Measurements from ENCODE around the gene EMSY. TPM values are rescaled to one million over a fixed set of nuclear protein-coding genes. Genes with fewer than 3 reads are reported as not detected.

EMSY gene
- total and polyA plus RNA-seq, 2 of the 8 experiments (the other 6 are each of a cell fraction or from before 2014, with no cell fraction given), result 29.6 to 34.6 TPM

DNA sequence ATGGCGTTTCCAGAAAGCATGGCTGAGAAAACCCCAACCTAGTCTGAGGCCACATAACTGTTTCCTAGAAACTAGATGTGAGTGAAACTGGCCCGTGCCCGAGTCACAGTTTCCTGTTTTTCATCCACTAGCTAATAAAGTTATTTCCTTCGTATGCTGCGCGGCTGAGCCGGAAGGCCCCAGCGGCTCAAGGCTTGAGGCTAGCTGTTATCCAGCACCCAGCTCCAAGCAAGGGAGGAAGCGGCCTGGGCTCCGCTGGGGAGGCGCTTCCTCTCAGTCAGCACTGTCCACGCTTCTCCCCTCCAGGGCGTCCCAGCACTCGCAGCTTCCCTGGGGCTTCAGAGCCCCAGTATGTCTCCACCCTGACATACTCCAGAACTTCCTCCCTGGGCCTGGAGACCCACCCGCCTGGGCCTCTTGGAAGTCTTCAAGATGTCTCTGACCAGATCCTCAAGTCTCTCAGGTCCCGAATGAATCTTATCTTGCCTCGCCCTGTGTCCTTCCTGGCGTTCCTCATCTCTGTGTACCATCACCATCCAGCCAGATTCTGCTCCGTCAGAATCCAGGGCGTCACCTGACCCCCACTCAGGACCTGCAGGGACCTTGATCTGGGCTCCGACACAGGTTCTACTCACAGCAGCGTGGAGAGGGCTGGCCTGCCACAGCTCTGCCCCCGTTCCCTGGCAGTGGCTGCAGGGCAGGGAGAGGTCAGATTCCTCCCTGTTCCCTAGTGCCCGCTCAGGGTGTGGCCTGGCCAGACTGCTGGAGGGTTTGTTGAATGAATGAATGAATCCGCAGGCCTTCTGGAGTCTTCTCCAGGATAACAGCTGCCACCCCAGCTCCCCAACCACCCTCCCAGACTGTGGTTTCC is 143.9 kb downstream of the EMSY start:
- peak overlapping the region; percentile 34 for H2AFZ ChIP-seq (ENCODE audit: low read length)
- no peak overlapping the region for H3K23ac ChIP-seq (ENCODE audit: insufficient read length)
- no peak overlapping the region for H3K27ac ChIP-seq (ENCODE audit: low read depth, low read length)
- no peaks in the 10 kb centered on the region for H3K79me2 ChIP-seq (ENCODE audit: control insufficient read depth in 1 of 2, insufficient read depth in 2 of 2, low read length in 2 of 2)
- H3K4me3 ChIP-seq (ENCODE audit: extremely low read depth in 1 of 4, insufficient read depth in 2 of 4, low read depth in 3 of 4, low read length in 4 of 4), result no peak overlapping the region
- DNase-seq (ENCODE audit: low read depth in 1 of 2, low spot score in 2 of 2) (no peak), FAIRE-seq (no peak)
- CTCF ChIA-PET (ENCODE audit: partially characterized antibody), result interaction anchor here (0.9 to 3.9 kb wide), 4 partner anchors 10 to 91 kb away, joined by 3 to 26 read pairs (median 4); partner anchors contain the start of gene LRRC32
- no peak overlapping the region for H3K14ac ChIP-seq (ENCODE audit: insufficient read length)
- no peak overlapping the region for H4K5ac ChIP-seq (ENCODE audit: insufficient read length, low read depth, low read length)
- H3K18ac ChIP-seq (ENCODE audit: extremely low read depth, low read length), result no peak overlapping the region
- TF ChIP-seq NANOG (IDR thresholded peaks at IDR 0.05; ENCODE audit: insufficient read depth, low read depth, low read length, poor library complexity, severe bottlenecking) (no peak), TBP (IDR thresholded peaks at IDR 0.05; ENCODE audit: low read depth, low read length) (no peak), SP1 (IDR thresholded peaks at IDR 0.05; ENCODE audit: low read depth, low read length) (no peak), EZH2 (IDR thresholded peaks at IDR 0.05; ENCODE audit: low read depth, low read length, severe bottlenecking) (no peak), SRF (IDR thresholded peaks at IDR 0.05; ENCODE audit: low read depth, low read length) (no peak), CTBP2 (IDR thresholded peaks at IDR 0.05; ENCODE audit: borderline replicate concordance, insufficient read depth, insufficient read length, low read length) (no peak), MAFK (IDR thresholded peaks at IDR 0.05; ENCODE audit: low read depth, low read length) (no peak)
- TF ChIP-seq, protein P1, sequence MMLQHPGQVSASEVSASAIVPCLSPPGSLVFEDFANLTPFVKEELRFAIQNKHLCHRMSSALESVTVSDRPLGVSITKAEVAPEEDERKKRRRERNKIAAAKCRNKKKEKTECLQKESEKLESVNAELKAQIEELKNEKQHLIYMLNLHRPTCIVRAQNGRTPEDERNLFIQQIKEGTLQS (IDR thresholded peaks at IDR 0.05; ENCODE audit: insufficient read depth, low read depth, low read length), result no peak
- no peaks in the 10 kb centered on the region for H3K9me3 ChIP-seq (ENCODE audit: insufficient read depth in 2 of 2, low read depth in 1 of 2, low read length in 1 of 2)
- no peak overlapping the region for H4K91ac ChIP-seq (replicated peaks; ENCODE audit: insufficient read length, low read length)
- H3K27me3 ChIP-seq (replicated peaks in 1 of 4; ENCODE audit: control insufficient read depth in 3 of 4, extremely low read depth in 1 of 4, insufficient read depth in 3 of 4, low read length in 3 of 4), result no peaks in the 10 kb centered on the region
- peak overlapping the region; percentile 57 for H4K8ac ChIP-seq (ENCODE audit: extremely low read depth, insufficient read depth, low read length)
- H3K56ac ChIP-seq (replicated peaks; ENCODE audit: insufficient read length, low read depth, low read length), result no peak overlapping the region
- 0 out of 2 replicates have a peak overlapping the region, but pooled peaks have one; percentile 14 for H2BK12ac ChIP-seq (ENCODE audit: low read depth, low read length)
- no peaks in the 10 kb centered on the region for H3K36me3 ChIP-seq (ENCODE audit: control insufficient read depth in 2 of 4, insufficient read depth in 4 of 4, low read length in 3 of 4)
- H2BK120ac ChIP-seq (replicated peaks; ENCODE audit: low read depth, low read length), result no peak overlapping the region
- no peaks in the 10 kb centered on the region; the same call in 1 of the 2 replicates for H3K23me2 ChIP-seq (ENCODE audit: low read depth, low read length)
- no peaks in the 10 kb centered on the region for H4K20me1 ChIP-seq (replicated peaks in 1 of 2; ENCODE audit: control insufficient read depth in 1 of 2, insufficient read depth in 2 of 2, low read length in 2 of 2)
- WGBS, 2 experiments (ENCODE audit: extremely low coverage in 1 of 2, insufficient coverage in 1 of 2, insufficient read length in 1 of 2, insufficient replicate concordance in 2 of 2, low coverage in 1 of 2, low lambda C conversion rate in 2 of 2, missing lambda C conversion rate in 1 of 2), result 86% methylated on average over 25 of the region's 25 CpGs; no CpG with 5 or more reads in 1 of the 2 experiments
- no peaks in the 10 kb centered on the region for H3K79me1 ChIP-seq (ENCODE audit: low read depth, low read length)
- H2BK5ac ChIP-seq (ENCODE audit: low read depth, low read length), result no peak overlapping the region
- H2BK15ac ChIP-seq (ENCODE audit: low read length), result no peak overlapping the region
- no peaks in the 10 kb centered on the region; a peak in 1 of 7 replicates for H3K4me1 ChIP-seq (replicated peaks in 1 of 4; ENCODE audit: control insufficient read depth in 3 of 4, insufficient read depth in 4 of 4, low read length in 3 of 4)
- H3K4me2 ChIP-seq (ENCODE audit: insufficient read depth in 1 of 2, low read depth in 2 of 2, low read length in 2 of 2), result no peak overlapping the region
- H2AK5ac ChIP-seq (ENCODE audit: low read depth, low read length), result no peak overlapping the region
- no peak overlapping the region for H3K9ac ChIP-seq (replicated peaks in 1 of 4; ENCODE audit: extremely low read depth in 1 of 4, low read depth in 3 of 4, low read length in 3 of 4)
- POLR2A ChIA-PET (ENCODE audit: partially characterized antibody), result interaction anchor here (0.5 kb wide), 1 partner anchor 619 kb away, joined by 3 read pairs; no protein-coding TSS in a partner anchor
- H2BK20ac ChIP-seq (ENCODE audit: low read length), result no peak overlapping the region
- no peak overlapping the region for H3K4ac ChIP-seq (replicated peaks; ENCODE audit: insufficient read length, low read depth, low read length)
